ENCODE measurements around the gene DLX2.
A peak's percentile ranks its signal among the peaks of the same experiment; 100 is the strongest.
"Not testable (repeated sequence)": the region's sequence is repeated elsewhere in the genome, so short reads cannot be mapped to it uniquely, and the experiment has no call there.

The DLX2 gene

GRCh38 chr2:172102391-172103359 is at the start of gene DLX2:
Gene DLX2, minus strand, starts transcription at chr2:172102900. Its CDS starts 362 bp downstream, at chr2:172102538.
- DNase-seq (ENCODE audit: low spot score) (peak; percentile 90), ATAC-seq (ENCODE audit: low read depth) (peak; percentile 56)
- peak within 1 kb of the TSS; percentile 47 for H3K4me3 ChIP-seq (ENCODE audit: severe bottlenecking)
- no peak for TF ChIP-seq CTCF (IDR thresholded peaks at IDR 0.05; ENCODE audit: poor library complexity, severe bottlenecking)
- H3K27me3 ChIP-seq (ENCODE audit: insufficient read depth, poor library complexity, severe bottlenecking), result no peaks in the 10 kb centered on the region
- no peaks in the 10 kb centered on the region for H3K9me3 ChIP-seq (ENCODE audit: severe bottlenecking)
- H3K27ac ChIP-seq (ENCODE audit: poor library complexity, severe bottlenecking), result peak within 1 kb of the TSS; percentile 42
- H3K36me3 ChIP-seq (ENCODE audit: low read depth), result no peaks in the 10 kb centered on the region
- peaks cover 20% of the 10 kb centered on the region for H3K4me1 ChIP-seq (ENCODE audit: insufficient read depth, poor library complexity, severe bottlenecking)

- H3K4me1 ChIP-seq (ENCODE audit: insufficient read depth, poor library complexity, severe bottlenecking), result no peaks in the 10 kb centered on the region
- H3K4me3 ChIP-seq (ENCODE audit: severe bottlenecking), result no peak overlapping the region
- no peaks in the 10 kb centered on the region for H3K27me3 ChIP-seq (ENCODE audit: insufficient read depth, poor library complexity, severe bottlenecking)
- H3K36me3 ChIP-seq (ENCODE audit: low read depth), result no peaks in the 10 kb centered on the region
- H3K27ac ChIP-seq (ENCODE audit: poor library complexity, severe bottlenecking), result no peak overlapping the region
- TF ChIP-seq CTCF (IDR thresholded peaks at IDR 0.05; ENCODE audit: poor library complexity, severe bottlenecking), result no peak
- no peaks in the 10 kb centered on the region for H3K9me3 ChIP-seq (ENCODE audit: severe bottlenecking)
- DNase-seq (ENCODE audit: low spot score) (no peak), ATAC-seq (ENCODE audit: low read depth) (no peak)
Observed at GRCh38 chr2:172147944-172148650, 45.4 kb upstream of the DLX2 start.

- no peak overlapping the region for H3K27ac ChIP-seq (ENCODE audit: poor library complexity, severe bottlenecking)
- H3K9me3 ChIP-seq (ENCODE audit: severe bottlenecking), result no peaks in the 10 kb centered on the region
- no peak overlapping the region for H3K4me3 ChIP-seq (ENCODE audit: severe bottlenecking)
- no peaks in the 10 kb centered on the region for H3K27me3 ChIP-seq (ENCODE audit: insufficient read depth, poor library complexity, severe bottlenecking)
- no peak for TF ChIP-seq CTCF (IDR thresholded peaks at IDR 0.05; ENCODE audit: poor library complexity, severe bottlenecking)
- H3K4me1 ChIP-seq (ENCODE audit: insufficient read depth, poor library complexity, severe bottlenecking), result no peaks in the 10 kb centered on the region
- no peaks in the 10 kb centered on the region for H3K36me3 ChIP-seq (ENCODE audit: low read depth)
- ATAC-seq (ENCODE audit: low read depth), result no peak
- no peak for DNase-seq (ENCODE audit: low spot score)
Observed at GRCh38 chr2:172143817-172144216, 41.1 kb upstream of the DLX2 start.

GRCh38 chr2:172138727-172139126 is 36.0 kb upstream of the DLX2 start:
- not testable (repeated sequence) for H3K9me3 ChIP-seq (ENCODE audit: severe bottlenecking); H3K27me3 ChIP-seq (ENCODE audit: insufficient read depth, poor library complexity, severe bottlenecking); H3K4me3 ChIP-seq (ENCODE audit: severe bottlenecking); ATAC-seq (ENCODE audit: low read depth); H3K27ac ChIP-seq (ENCODE audit: poor library complexity, severe bottlenecking); H3K36me3 ChIP-seq (ENCODE audit: low read depth); H3K4me1 ChIP-seq (ENCODE audit: insufficient read depth, poor library complexity, severe bottlenecking); DNase-seq (ENCODE audit: low spot score)

GRCh38 chr2:172137943-172138342 is 35.2 kb upstream of the DLX2 start:
- ATAC-seq (ENCODE audit: low read depth) (no peak), DNase-seq (ENCODE audit: low spot score) (no peak)
- H3K27ac ChIP-seq (ENCODE audit: poor library complexity, severe bottlenecking), result no peak overlapping the region
- H3K9me3 ChIP-seq (ENCODE audit: severe bottlenecking), result no peaks in the 10 kb centered on the region
- no peaks in the 10 kb centered on the region for H3K36me3 ChIP-seq (ENCODE audit: low read depth)
- TF ChIP-seq CTCF (IDR thresholded peaks at IDR 0.05; ENCODE audit: poor library complexity, severe bottlenecking), result no peak
- H3K4me3 ChIP-seq (ENCODE audit: severe bottlenecking), result no peak overlapping the region
- H3K4me1 ChIP-seq (ENCODE audit: insufficient read depth, poor library complexity, severe bottlenecking), result no peaks in the 10 kb centered on the region
- no peaks in the 10 kb centered on the region for H3K27me3 ChIP-seq (ENCODE audit: insufficient read depth, poor library complexity, severe bottlenecking)
